Measurements from ENCODE around the gene LY6G5B. TPM values are rescaled to one million over a fixed set of nuclear protein-coding genes. Genes with fewer than 3 reads are reported as not detected.

The LY6G5B gene
- total RNA-seq, 2 donors from 2014 or later, result 1.8 to 13.0 TPM

GRCh38 chr6:31712296-31712695, 42.5 kb downstream of the LY6G5B start:
- no peak for DNase-seq (ENCODE audit: low spot score)
- intact Hi-C loops (cut with DNase I), result no loop called here
- TF ChIP-seq POLR2AphosphoS5 (IDR thresholded peaks at IDR 0.05) (no peak), CTCF (IDR thresholded peaks at IDR 0.05) (peak in 2 of 4 experiments; percentile 26 to 31)
- Histone ChIP-seq H3K4me1 (replicated peaks) (peaks cover 12% of the 10 kb centered on the region), H3K36me3 (no peaks in the 10 kb centered on the region), H3K27me3 (replicated peaks; ENCODE audit: insufficient read depth) (no peaks in the 10 kb centered on the region), H3K27ac (no peak overlapping the region), H3K9me3 (no peaks in the 10 kb centered on the region), H3K4me3 (no peak overlapping the region)
- 80% methylated on average over 8 of the region's 8 CpGs for WGBS

GRCh38 chr6:31713465-31713864, 43.7 kb downstream of the LY6G5B start:
- Histone ChIP-seq H3K4me3 (no peak overlapping the region), H3K4me1 (replicated peaks) (peaks cover 19% of the 10 kb centered on the region), H3K27ac (no peak overlapping the region), H3K27me3 (replicated peaks; ENCODE audit: insufficient read depth) (no peaks in the 10 kb centered on the region), H3K36me3 (no peaks in the 10 kb centered on the region), H3K9me3 (no peaks in the 10 kb centered on the region)
- WGBS, result 66% methylated on average over 4 of the region's 4 CpGs
- intact Hi-C loops (cut with DNase I), result no loop called here
- no peak for TF ChIP-seq CTCF (IDR thresholded peaks at IDR 0.05)
- TF ChIP-seq POLR2AphosphoS5 (IDR thresholded peaks at IDR 0.05), result no peak
- no peak for TF ChIP-seq POLR2A (IDR thresholded peaks at IDR 0.05)
- no peak for DNase-seq (ENCODE audit: low spot score)

- peaks cover 19% of the 10 kb centered on the region for H3K4me1 ChIP-seq (replicated peaks)
- TF ChIP-seq CTCF (IDR thresholded peaks at IDR 0.05) (no peak), POLR2AphosphoS5 (IDR thresholded peaks at IDR 0.05) (no peak)
- intact Hi-C loops (cut with DNase I), result no loop called here
- H3K27me3 ChIP-seq (replicated peaks; ENCODE audit: insufficient read depth), result no peaks in the 10 kb centered on the region
- H3K9me3 ChIP-seq, result no peaks in the 10 kb centered on the region
- no peaks in the 10 kb centered on the region for H3K36me3 ChIP-seq
- no peak overlapping the region for H3K4me3 ChIP-seq
- no peak for DNase-seq (ENCODE audit: low spot score)
- H3K27ac ChIP-seq, result no peak overlapping the region
- WGBS, result 39% methylated on average over 5 of the region's 5 CpGs
Observed at GRCh38 chr6:31713991-31714684, 44.4 kb downstream of the LY6G5B start.

- peaks cover 19% of the 10 kb centered on the region for H3K4me1 ChIP-seq (replicated peaks)
- peak within 1 kb of the TSS; percentile 57 to 62 for H3K27ac ChIP-seq
- H3K4me3 ChIP-seq, result no peak within 1 kb of the TSS
- WGBS, result 39% methylated on average over 16 of the region's 16 CpGs
- H3K9me3 ChIP-seq, result no peaks in the 10 kb centered on the region
- intact Hi-C loops (cut with DNase I), result no loop called here
- TF ChIP-seq POLR2A (IDR thresholded peaks at IDR 0.05) (no peak), POLR2AphosphoS5 (IDR thresholded peaks at IDR 0.05) (no peak), CTCF (IDR thresholded peaks at IDR 0.05) (no peak)
- no peaks in the 10 kb centered on the region for H3K27me3 ChIP-seq (replicated peaks; ENCODE audit: insufficient read depth)
- DNase-seq (ENCODE audit: low spot score), result no peak
- H3K36me3 ChIP-seq, result no peaks in the 10 kb centered on the region
Observed at GRCh38 chr6:31715022-31715958, 45.5 kb downstream of the LY6G5B start, which contains the start of gene LY6G6D. LY6G6D (plus strand) TSS chr6:31715348; CDS start chr6:31715356, 8 bp downstream.
